ENCODE results near the gene STX8. TPM values are rescaled to one million over a fixed set of nuclear protein-coding genes. Genes with fewer than 3 reads are reported as not detected.

The STX8 gene
- total and polyA plus RNA-seq, 3 donors from 2014 or later: 103 to 160 (median 125) TPM

DNA sequence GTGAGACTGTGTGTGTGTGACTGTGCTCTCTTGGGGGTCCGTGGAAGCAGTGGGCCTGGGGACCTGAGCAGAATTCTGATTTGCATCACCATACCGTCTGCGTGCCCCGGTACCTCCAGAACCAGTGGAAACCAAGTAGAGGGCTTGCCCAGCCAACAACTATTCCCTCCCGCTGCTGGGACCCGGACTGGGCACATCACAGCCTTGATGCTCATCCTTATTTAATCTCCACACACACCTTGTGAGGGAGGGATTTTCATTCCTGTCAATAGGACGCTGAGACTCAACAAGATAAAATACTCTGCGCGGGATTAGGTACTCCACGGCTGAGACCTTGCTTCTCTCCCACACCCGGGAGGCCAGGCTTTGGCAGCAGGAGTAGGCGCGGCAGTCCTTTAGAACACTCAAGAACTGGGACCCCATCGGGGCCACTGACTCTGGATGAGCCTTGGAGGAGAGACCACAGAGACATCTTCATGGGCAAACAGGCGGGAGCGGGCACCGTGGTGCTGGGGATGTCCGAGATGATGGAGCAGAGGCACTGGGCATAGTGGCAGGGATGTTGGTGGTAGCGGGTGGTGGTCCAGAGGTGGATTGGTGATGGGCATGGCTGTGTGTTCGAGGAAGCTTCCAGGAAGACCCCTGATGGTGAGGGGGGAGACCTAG lies 346.3 kb downstream of the STX8 start:
- Histone ChIP-seq H3K27me3 (no peaks in the 10 kb centered on the region), H3K4me1 (no peaks in the 10 kb centered on the region), H3K4me3 (no peak overlapping the region), H3K27ac (no peak overlapping the region), H3K36me3 (ENCODE audit: low read depth, missing control alignments) (no peaks in the 10 kb centered on the region), H3K9me3 (no peaks in the 10 kb centered on the region)
- TF ChIP-seq, protein P1, sequence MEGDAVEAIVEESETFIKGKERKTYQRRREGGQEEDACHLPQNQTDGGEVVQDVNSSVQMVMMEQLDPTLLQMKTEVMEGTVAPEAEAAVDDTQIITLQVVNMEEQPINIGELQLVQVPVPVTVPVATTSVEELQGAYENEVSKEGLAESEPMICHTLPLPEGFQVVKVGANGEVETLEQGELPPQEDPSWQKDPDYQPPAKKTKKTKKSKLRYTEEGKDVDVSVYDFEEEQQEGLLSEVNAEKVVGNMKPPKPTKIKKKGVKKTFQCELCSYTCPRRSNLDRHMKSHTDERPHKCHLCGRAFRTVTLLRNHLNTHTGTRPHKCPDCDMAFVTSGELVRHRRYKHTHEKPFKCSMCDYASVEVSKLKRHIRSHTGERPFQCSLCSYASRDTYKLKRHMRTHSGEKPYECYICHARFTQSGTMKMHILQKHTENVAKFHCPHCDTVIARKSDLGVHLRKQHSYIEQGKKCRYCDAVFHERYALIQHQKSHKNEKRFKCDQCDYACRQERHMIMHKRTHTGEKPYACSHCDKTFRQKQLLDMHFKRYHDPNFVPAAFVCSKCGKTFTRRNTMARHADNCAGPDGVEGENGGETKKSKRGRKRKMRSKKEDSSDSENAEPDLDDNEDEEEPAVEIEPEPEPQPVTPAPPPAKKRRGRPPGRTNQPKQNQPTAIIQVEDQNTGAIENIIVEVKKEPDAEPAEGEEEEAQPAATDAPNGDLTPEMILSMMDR (IDR thresholded peaks at IDR 0.05): no peak
- TF ChIP-seq POLR2A (IDR thresholded peaks at IDR 0.05): no peak
- 78 to 79% methylated on average over 16 to 20 of the region's 20 CpGs for WGBS, 2 donors
- intact Hi-C loops (cut with DNase I; ENCODE audit: low total_unique reads): no loop called here
- DNase-seq: no peak

DNA sequence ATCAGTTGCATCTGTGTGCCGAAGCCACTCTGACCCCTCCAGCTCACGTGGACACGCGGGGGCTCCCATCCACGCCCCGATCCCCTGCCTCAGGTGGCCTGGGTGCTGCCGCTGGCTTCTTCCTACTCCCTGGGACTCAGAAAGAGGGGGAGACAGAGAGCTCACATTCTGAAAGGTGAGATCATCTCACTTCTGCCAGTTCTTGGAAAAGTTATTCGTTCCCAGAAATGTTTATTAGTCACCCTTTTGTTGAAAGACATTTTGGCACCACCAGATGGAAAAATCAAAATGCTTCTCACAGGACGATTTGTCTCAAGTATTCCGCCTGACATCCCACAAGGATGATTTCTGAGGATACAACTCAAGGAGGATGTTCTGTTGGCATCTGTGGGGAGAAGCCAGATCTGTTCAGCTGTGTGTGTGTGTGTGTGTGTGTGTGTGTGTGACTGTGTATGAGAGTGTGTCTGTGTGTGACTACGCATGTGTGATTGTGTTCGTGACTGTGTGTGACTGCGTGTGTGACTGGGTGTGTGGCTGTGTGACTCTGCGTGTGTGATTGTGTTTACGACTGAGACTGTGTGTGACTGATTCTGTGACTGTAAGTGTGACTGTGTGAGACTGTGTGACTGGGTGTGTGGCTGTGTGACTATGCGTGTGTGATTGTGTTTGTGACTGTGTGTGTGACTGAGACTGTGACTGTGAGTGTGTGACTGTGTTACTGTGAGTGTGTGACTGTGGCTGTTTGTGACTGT lies 347.0 kb downstream of the STX8 start:
- no peak for DNase-seq
- intact Hi-C loops (cut with DNase I; ENCODE audit: low total_unique reads): no loop called here
- Histone ChIP-seq H3K4me3 (no peak overlapping the region), H3K9me3 (no peaks in the 10 kb centered on the region), H3K36me3 (ENCODE audit: low read depth, missing control alignments) (no peaks in the 10 kb centered on the region), H3K4me1 (no peaks in the 10 kb centered on the region), H3K27ac (no peak overlapping the region), H3K27me3 (no peaks in the 10 kb centered on the region)
- WGBS, 2 donors: 75 to 77% methylated on average over 9 to 16 of the region's 16 CpGs
- TF ChIP-seq, protein P1 (IDR thresholded peaks at IDR 0.05): no peak
- no peak for TF ChIP-seq POLR2A (IDR thresholded peaks at IDR 0.05)

DNA sequence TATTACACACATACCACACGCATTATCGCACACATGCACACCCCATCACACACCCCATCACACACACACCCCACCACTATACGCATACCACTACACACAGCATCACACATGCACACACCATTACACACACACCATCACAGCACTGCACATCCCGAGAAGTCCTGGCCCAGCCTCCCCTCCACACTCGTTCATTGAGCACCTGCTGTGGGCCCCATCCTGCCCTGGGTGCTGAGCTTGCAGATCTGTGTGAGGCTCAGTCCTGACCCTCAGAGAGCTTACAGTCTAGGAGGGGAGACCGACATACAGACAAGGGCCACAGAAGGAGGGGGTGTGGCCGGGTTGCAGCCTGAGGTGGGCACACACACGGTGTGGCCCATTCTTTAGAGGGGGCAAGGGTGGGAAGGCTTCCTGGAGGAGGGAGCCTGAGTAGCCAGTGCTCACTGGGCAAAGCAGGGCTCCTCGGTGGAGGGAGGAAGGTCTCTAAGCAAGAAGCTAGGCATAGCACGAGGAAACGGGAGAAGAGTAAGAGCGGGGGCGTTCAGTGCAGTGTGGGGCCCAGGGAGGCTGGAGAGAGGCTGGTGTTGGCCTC lies 347.7 kb downstream of the STX8 start:
- no peak for DNase-seq
- Histone ChIP-seq H3K27ac (no peak overlapping the region), H3K4me3 (no peak overlapping the region), H3K4me1 (no peaks in the 10 kb centered on the region), H3K27me3 (no peaks in the 10 kb centered on the region), H3K36me3 (ENCODE audit: low read depth, missing control alignments) (no peaks in the 10 kb centered on the region), H3K9me3 (no peaks in the 10 kb centered on the region)
- TF ChIP-seq, protein P1 (IDR thresholded peaks at IDR 0.05): no peak
- no peak for TF ChIP-seq POLR2A (IDR thresholded peaks at IDR 0.05)
- intact Hi-C loops (cut with DNase I; ENCODE audit: low total_unique reads): no loop called here
- WGBS, 2 donors: 76 to 78% methylated on average over 13 of the region's 13 CpGs

DNA sequence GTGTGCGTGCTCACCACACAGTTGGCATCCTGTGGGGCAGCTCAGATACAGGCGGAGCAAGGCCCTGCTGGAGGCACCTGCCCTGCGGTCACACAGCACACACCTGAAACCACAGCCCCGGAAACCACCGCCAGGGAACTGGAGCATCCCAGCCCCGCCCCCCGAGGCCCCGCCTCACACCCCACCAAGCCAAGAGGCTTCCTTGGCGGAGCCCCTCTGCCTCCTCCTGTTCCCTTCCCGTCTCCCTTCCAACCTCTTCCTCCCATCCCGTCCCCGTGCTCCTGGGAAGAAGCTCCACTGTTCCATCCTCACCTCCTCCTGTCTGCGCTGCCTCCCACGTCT lies 348.9 kb downstream of the STX8 start:
- intact Hi-C loops (cut with DNase I; ENCODE audit: low total_unique reads): no loop called here
- 44 to 58% methylated on average over 5 to 14 of the region's 14 CpGs for WGBS, 2 donors
- Histone ChIP-seq H3K27me3 (no peaks in the 10 kb centered on the region), H3K36me3 (ENCODE audit: low read depth, missing control alignments) (no peaks in the 10 kb centered on the region), H3K27ac (no peak overlapping the region), H3K4me3 (no peak overlapping the region), H3K4me1 (no peaks in the 10 kb centered on the region), H3K9me3 (no peaks in the 10 kb centered on the region)
- no peak for DNase-seq
- no peak for TF ChIP-seq POLR2A (IDR thresholded peaks at IDR 0.05)
- TF ChIP-seq, protein P1 (IDR thresholded peaks at IDR 0.05): no peak
